ENCODE results near the gene AARS2. TPM values are rescaled to one million over a fixed set of nuclear protein-coding genes. Genes with fewer than 3 reads are reported as not detected.

Gene AARS2
- total and polyA plus RNA-seq, 9 of the 15 experiments (the other 6 are each of a cell fraction or from before 2014, with no cell fraction given), result 0.97 to 34.0 (median 18.3) TPM

DNA sequence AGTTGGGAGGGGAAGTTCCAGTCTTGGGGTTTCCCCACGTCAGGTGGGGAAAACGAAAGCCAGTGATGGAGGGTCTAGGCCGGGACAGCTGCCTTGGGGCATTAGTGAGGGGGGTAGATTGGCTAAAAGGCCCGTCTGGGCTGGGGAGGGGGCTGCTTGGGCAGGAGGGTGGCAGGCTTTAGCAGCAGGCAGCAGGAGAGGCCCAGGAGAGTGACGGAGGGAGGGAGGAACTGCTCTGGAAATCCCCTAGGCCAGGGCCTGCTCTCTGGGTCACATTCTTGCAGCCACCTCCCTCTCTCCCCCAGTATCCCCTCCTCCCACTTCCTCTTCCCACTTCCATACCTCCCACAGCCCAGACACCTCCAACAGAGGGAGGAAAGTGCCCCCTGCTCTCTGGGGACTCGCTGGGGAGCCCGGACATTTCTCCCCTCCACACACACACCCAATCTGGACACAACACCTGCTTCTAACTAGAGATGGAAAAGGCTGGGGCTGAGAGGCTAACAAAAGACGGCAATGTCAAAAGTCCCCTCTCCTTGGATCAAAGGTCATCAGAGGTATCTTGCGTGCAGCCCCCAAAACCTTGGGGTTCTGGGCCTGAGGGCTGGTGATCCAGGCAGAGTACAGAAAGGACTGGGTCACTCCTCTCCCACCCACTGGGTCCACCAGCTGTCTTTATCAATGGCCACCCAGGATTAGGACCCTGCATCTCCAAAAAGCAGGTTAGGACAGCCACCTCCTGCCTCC, 49.6 kb downstream of the AARS2 start (continued):
- TF ChIP-seq ETV6 (IDR thresholded peaks at IDR 0.05; ENCODE audit: borderline replicate concordance in 1 of 2, low read depth in 2 of 2, low read length in 1 of 2), result peak; percentile 65 to 85; a peak in 2 of 4 replicates
- no peak for TF ChIP-seq ETV6 (CRISPR knock-in tag; IDR thresholded peaks at IDR 0.05; ENCODE audit: borderline replicate concordance)

DNA sequence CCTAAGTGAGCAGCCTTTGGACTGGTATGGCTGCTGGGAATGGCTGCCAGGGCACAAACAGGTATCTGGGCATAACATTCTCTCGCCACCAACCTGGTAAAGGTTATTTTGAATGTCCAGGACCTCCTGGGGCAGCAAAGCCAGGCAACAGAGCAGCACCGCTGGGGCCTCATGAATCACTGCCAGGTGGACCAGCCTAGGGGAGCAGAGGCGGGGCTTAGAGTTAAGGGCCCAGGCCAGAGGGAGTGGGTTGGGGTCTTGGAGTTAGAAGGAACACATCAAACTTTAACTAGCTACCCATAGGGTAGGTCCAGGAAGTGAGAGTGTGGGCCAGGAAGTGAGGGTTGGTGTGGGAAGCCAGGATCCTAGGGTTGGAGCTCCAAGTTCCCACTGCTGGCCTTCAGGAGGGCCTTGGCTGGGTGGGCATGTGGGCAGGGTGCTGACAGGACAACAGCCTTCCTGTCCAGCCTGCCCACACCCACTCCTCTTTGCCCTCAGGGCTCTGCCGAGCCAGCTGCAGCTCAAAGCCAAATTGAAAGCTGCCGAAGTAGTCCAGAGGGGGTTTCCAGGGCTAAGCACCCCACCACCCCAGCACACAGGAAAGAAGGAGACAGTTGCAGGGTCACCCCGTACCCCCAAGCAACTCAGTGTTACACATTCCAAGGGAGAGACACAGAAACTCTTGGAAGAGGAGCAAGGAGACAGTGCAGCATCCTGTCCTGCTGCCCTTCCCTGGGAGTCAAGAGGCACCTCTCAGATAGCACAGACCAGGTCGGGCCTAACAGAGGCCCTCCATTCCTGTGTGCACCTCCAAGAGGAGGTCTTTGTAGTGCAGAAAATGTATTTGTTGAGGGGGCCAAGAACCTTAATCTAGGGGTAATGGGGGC, 50.4 kb downstream of the AARS2 start:
- Histone ChIP-seq H3K27me3 (ENCODE audit: control insufficient read depth in 2 of 2, insufficient read depth in 2 of 2, low read length in 2 of 2) (no peaks in the 10 kb centered on the region), H4K20me1 (replicated peaks; ENCODE audit: control insufficient read depth, insufficient read depth, low read length) (no peaks in the 10 kb centered on the region), H3K36me3 (ENCODE audit: control insufficient read depth, insufficient read depth, low read length) (peaks cover 49% of the 10 kb centered on the region; the same call in 1 of the 3 replicates), H3K9me3 (replicated peaks; ENCODE audit: control insufficient read depth, insufficient read depth, low read depth, low read length) (no peaks in the 10 kb centered on the region), H3K4me2 (ENCODE audit: insufficient read depth, low read length) (0 out of 2 replicates have a peak overlapping the region, but pooled peaks have one; percentile 90), H3K79me2 (ENCODE audit: control insufficient read depth, insufficient read depth, low read length) (peaks cover 17% of the 10 kb centered on the region), H3K4me1 (replicated peaks in 1 of 2; ENCODE audit: control insufficient read depth in 2 of 2, insufficient read depth in 2 of 2, low read length in 2 of 2) (peaks cover 24 to 40% of the 10 kb centered on the region in 2 experiments; a peak in 4 of 5 replicates), H3K4me3 (no peak overlapping the region), H3K27ac (ENCODE audit: extremely low read depth, low read depth, low read length) (no peak overlapping the region), H2AFZ (ENCODE audit: low read depth, low read length) (no peak overlapping the region), H3K9ac (ENCODE audit: insufficient read depth in 1 of 2, low read depth in 2 of 2, low read length in 2 of 2) (peak overlapping the region in 1 of 2 experiments; percentile 94; a peak in 2 of 4 replicates), H3K9me1 (ENCODE audit: control insufficient read depth, insufficient read depth, low read length) (peaks cover 4% of the 10 kb centered on the region)
- BruUV-seq (replicated peaks), result no TSS peak
- ChIA-PET CTCF (ENCODE audit: low intra/inter-chr PET ratio) (interaction anchor here (1.0 kb wide), 1 partner anchor 539 kb away, joined by 5 read pairs; no protein-coding TSS in a partner anchor), POLR2A (interaction anchor here (0.5 to 8.2 kb wide), 9 partner anchors 9 to 633 kb away, joined by 3 to 69 read pairs (median 4); partner anchors contain the start of genes GTPBP2 and HSP90AB1)
- in situ Hi-C loops (cut with MboI), result no loop called here
- FAIRE-seq (no peak), DNase-seq (ENCODE audit: extremely low read depth in 1 of 4, low spot score in 3 of 4) (no peak), ATAC-seq (no peak)
- TF ChIP-seq RBFOX2 (IDR thresholded peaks at IDR 0.05; ENCODE audit: low read depth, low read length) (0 out of 2 replicates have a peak, but pooled peaks have one; percentile 23), SMAD3 (CRISPR knock-in tag; conservative IDR thresholded peaks at IDR 0.05) (no peak)
- 85% methylated on average over 6 of the region's 7 CpGs for WGBS (ENCODE audit: insufficient coverage, low coverage, missing lambda C conversion rate)
- intact Hi-C loops (cut with micrococcal nuclease), result no loop called here
